PC-3 (cell line): ENCODE results near the gene DDI2.

Experiments
- EZH2phosphoT487 ChIP-seq: fragments of 300-600 bp; sonication (generic); IDR thresholded peaks from 2 replicates; pipeline ENCODE4 v1.6.1; 2018; ENCODE audit warnings: mild to moderate bottlenecking, antibody characterized with exemption, low read length, borderline replicate concordance
- TF ChIP-seq, protein P1 (sequence below): fragments of 300-600 bp; sonication (generic); conservative IDR thresholded peaks from 2 replicates; pipeline ENCODE4 v1.5.1; 2017; ENCODE audit warnings: antibody characterized with exemption, low read depth, mild to moderate bottlenecking, low read length

DNA sequence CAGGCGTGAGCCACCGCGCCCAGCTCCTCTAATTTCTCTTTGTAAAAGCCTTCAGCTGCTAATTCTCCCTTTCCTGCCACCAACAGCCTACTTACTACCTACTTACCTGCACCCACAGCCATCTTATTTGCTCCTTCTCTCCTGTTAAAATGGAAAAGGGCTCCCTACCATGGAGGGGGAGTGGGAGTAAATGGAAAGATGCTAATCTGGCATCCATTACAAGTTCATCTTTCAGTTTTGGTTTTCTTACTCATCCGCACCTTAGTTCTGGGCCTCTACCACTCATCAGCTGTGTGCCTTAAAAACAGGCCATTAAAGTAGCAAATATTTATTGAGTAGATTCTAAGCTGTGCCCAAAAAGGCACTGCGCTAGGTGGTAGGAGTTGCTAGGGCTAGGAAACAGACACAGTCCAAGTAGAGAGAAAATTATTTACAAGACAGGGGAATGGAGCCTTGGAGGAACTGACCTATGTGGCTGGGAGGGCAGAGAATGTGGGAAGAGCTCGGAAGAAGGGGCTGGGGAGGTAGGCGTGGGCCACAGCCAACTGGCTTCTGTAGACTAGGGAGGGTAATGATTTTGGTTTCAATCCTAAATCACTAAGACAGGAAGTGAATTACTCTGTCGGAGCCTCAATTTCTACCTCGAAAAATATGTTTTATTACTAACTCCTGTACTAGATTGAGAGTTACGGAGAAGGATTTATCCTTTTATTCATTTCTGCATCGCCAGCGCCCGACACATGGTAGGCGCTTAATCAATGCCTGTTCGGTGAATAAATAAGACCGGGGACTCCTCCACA lies 685 bp upstream of the DDI2 start:
- no peak for TF ChIP-seq EZH2phosphoT487
- TF ChIP-seq, protein P1, sequence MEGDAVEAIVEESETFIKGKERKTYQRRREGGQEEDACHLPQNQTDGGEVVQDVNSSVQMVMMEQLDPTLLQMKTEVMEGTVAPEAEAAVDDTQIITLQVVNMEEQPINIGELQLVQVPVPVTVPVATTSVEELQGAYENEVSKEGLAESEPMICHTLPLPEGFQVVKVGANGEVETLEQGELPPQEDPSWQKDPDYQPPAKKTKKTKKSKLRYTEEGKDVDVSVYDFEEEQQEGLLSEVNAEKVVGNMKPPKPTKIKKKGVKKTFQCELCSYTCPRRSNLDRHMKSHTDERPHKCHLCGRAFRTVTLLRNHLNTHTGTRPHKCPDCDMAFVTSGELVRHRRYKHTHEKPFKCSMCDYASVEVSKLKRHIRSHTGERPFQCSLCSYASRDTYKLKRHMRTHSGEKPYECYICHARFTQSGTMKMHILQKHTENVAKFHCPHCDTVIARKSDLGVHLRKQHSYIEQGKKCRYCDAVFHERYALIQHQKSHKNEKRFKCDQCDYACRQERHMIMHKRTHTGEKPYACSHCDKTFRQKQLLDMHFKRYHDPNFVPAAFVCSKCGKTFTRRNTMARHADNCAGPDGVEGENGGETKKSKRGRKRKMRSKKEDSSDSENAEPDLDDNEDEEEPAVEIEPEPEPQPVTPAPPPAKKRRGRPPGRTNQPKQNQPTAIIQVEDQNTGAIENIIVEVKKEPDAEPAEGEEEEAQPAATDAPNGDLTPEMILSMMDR = no peak
